CD4-positive, alpha-beta T cell treated with Interferon alpha-2 for 1 hour (primary cell): Measurements from ENCODE around the gene POLR3F.
"Not testable (repeated sequence)": the region's sequence is repeated elsewhere in the genome, so short reads cannot be mapped to it uniquely, and the experiment has no call there.

Experiments
- DNase-seq, 2 donors: peaks; one replicate each; pipeline ENCODE4 v3.0.0-alpha.2; 2020 to 2022

POLR3F gene

GRCh38 chr20:18507218-18508191, 40.3 kb downstream of the POLR3F start, which contains the start of gene SEC23B:
SEC23B (plus strand) TSS chr20:18507940; CDS start chr20:18510836, 2,896 bp downstream.
- peak; percentile 98 to 99 for DNase-seq

DNA sequence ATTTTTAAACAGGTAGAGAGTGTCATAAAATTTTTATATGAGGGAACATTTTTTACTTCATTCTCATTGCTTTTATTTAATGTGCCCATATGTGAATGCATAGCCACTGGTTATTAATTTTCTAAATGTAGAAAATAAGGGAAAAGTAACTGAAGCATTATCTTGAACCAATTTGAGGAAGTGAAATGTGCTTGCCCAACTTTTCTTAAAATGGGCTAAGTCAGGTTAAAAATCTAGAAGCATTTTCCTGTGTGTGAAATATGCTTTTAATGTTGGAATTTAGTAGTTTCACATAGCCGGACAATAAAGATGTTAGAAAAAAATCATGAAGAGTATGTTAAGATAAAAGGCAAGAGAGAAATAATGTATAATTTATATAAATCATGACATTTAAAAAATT, 44.4 kb downstream of the POLR3F start:
- DNase-seq = no peak

GRCh38 chr20:18513208-18513607, 46.0 kb downstream of the POLR3F start:
- no peak for DNase-seq

DNA sequence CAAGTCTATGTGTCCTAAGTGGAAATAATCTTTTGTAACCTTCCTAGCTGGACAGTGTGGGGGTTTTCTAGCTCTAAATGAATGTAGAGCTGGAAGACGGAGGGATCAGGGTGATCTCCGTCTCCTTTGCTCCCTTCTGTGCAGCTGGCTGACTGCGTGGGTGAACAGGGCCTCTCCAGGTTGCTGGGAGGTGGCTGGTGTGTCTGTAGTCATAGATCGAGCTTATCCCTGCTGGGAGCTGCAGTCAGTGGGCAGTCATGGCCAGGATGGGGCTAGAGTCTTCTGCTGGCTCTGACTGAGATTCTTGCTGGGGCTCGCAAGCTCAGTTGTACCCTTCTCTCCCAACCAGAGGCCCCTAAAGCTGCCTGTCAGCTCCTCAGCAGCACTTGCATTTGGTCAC, 46.9 kb downstream of the POLR3F start:
- no peak for DNase-seq

DNA sequence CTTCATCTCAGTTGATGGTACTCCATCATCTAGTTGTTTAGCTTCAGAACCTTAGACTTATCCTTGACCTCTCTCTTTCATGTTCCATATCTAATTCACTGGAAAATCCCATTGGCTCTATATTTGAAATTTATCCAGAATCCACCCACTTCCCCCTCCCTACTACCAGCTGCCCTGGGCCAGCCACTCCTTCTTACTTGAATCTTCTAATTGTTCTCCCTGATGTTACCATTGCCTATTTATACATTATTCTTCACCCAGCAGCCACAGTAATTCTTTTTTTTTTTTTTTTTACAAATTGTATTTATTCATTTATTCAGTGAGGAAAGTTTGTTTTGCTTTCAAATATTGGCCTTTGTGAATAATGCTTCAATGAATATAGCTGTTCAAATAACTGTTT, 48.8 kb downstream of the POLR3F start:
- DNase-seq = no peak

- not testable (repeated sequence) for DNase-seq
Measured at GRCh38 chr20:18522066-18522465, 54.9 kb downstream of the POLR3F start.

GRCh38 chr20:18523066-18523465, 55.9 kb downstream of the POLR3F start:
- no peak for DNase-seq

GRCh38 chr20:18524646-18525045, 57.5 kb downstream of the POLR3F start:
- no peak for DNase-seq

DNA sequence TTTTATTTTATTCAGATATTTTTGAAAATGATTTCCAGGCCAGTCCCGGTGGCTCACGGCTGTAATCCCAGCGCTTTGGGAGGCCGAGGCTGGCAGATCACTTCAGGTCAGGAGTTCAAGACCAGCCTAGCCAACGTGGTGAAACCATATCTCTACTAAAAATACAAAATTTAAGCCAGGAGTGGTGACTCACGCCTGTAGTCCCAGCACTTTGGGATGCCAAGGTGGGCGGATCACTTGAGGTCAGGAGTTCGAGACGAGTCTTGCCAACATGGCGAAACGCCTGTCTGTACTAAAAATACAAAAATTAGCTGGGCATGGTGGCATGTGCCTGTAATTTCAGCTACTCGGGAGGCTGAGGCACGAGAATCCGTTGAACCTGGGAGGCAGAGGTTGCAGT, 59.6 kb downstream of the POLR3F start:
- not testable (repeated sequence) for DNase-seq

- DNase-seq = no peak
Measured at GRCh38 chr20:18527339-18527738, 60.1 kb downstream of the POLR3F start.

DNA sequence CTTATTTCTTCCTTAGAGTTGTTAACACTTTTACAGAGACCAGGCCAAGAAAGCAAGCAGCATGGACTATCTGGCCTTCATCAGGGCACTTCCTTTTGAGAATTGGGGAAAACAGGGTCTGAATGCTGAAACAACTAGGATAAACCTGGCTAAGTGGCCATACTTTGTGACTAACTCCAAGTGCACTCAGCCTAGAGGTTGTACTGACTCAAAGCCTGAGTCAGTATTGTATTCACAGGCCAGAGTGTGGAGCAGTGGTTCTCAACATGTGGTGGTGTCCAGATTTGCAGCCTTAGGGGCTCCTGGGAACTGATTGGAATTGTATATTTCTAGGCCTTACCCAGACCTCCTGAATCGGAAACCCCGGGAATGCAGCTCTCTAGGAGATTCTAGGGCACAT, 60.6 kb downstream of the POLR3F start:
- no peak for DNase-seq

DNA sequence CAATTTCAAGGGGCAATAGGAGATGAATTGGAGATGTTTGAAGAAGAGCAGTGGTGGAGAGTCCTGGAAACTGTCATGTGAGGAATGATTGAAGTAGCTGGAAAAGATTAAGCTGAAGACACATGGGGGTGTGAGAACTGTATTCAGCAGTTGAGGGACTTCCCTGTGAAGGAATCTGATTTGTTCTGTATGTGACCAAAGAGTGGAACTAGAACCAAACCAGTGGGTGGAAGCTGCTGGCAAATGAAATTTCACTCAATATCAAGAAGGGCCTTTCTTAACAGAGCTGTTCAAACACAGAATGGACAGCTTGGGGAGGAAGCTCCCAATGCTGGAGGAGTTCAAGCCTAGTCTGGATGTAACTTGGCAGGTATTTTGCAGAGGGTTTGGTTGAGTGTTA, 61.9 kb downstream of the POLR3F start:
- DNase-seq = no peak

- DNase-seq = no peak
Measured at GRCh38 chr20:18532626-18533025, 65.4 kb downstream of the POLR3F start.

DNA sequence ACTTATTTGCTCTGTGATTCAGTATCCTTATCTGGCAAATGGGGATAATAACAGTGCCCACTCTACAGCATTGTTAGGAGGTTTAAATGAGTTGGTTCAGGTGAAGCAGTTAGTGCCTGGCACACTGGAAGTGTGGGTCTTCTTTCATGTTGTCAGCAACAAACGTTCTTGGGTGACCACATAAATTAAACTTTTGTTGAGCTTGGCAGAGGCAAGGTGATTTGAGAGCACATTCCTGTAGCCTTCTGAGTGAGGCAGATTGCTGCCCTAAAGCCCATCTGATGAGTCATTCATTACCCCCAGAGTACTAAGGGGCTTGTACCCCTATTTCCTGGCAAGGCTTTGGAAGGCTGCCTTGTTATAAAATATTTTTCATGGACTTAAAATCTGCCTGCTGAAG, 66.3 kb downstream of the POLR3F start:
- DNase-seq = no peak

DNA sequence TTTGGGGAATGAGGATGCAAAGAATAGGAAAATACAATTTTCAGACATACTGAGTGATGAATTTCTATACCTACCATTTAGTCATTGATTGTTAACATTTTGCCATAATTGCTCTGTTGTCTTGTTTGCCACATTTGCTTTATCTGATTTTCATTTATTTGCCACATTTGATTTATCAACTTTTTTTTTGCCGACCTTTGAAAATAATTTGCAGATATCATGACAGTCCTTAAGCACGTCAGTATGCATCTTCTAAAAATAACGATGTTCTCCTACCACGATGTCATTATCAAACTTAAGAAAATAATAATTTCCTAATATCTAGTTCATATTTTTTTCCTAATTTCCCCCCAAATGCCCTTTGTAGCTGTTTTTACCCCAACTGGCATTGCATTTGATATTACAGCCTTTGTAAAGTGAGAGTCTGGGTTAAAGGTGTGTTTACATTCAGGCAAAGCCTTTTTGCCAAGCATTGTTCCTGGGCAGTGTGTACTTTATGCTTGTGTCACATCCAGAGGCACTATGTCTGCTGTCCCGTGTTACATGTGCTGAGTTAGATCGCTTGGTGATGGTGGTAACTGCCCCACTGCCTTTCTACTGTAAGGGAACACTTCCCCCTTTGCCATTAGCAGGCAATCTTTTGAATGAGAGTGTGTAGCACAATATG, 66.9 kb downstream of the POLR3F start:
- DNase-seq = no peak
